ENCODE data around the gene GNG4.
"Not testable (repeated sequence)": the region's sequence is repeated elsewhere in the genome, so short reads cannot be mapped to it uniquely, and the experiment has no call there.

GNG4 gene

DNA sequence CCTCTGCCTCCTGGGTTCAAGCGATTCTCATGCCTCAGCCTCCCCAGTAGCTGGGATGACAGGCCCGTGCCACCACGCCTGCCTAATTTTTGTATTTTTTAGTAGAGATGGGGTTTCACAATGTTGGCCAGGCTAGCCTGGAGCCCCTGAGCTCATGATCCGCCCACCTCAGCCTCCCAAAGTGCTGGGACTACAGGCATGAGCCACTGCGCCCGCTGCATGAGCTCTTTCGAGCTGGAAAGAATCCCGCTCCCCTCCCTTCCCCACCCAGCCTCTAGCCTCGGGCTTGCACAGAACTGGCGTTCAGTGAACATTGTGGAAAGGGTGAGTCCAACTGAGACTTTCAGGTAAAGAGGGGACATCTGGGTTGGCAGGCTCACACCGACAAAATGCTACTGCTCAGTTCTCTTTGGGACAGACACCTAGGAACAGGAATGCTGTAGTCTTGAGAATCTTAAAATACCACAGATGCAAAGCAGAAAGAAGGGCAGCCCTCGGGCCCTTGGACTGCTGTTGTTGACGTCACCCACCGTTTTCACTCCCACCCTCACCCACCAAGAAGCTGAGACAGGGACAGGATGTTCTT lies 9.7 kb upstream of the GNG4 start:
- no peak overlapping the region for H3K4me3 ChIP-seq (ENCODE audit: low read length)
- no peak for TF ChIP-seq ZNF274 (IDR thresholded peaks at IDR 0.05; ENCODE audit: low read depth, low read length)

GRCh38 chr1:235657747-235658526 lies 8.4 kb upstream of the GNG4 start:
- TF ChIP-seq ZNF274 (IDR thresholded peaks at IDR 0.05; ENCODE audit: low read depth, low read length), result no peak
- no peak overlapping the region for H3K4me3 ChIP-seq (ENCODE audit: low read length)

GRCh38 chr1:235657269-235657668 lies 7.7 kb upstream of the GNG4 start:
- no peak overlapping the region for H3K4me3 ChIP-seq (ENCODE audit: low read length)
- TF ChIP-seq ZNF274 (IDR thresholded peaks at IDR 0.05; ENCODE audit: low read depth, low read length), result no peak

DNA sequence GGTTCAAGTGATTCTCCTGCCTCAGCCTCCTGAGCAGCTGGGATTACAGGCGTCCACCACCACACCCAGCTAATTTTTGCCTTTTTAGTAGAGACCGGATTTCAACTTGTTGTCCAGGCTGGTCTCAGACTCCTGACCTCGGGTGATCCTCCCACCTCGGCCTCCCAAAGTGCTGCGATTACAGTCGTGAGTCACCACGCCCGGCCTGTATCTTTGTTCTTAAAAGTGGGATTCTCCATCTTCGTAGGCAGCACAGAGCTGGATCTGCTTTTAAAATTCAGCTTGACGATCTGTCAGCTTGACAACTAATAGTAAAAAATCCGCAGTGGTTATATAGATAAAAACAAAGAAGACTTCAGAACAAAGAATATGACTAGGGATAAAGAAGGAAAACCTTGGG lies 2.8 kb upstream of the GNG4 start:
- no peak for TF ChIP-seq ZNF274 (IDR thresholded peaks at IDR 0.05; ENCODE audit: low read depth, low read length)

DNA sequence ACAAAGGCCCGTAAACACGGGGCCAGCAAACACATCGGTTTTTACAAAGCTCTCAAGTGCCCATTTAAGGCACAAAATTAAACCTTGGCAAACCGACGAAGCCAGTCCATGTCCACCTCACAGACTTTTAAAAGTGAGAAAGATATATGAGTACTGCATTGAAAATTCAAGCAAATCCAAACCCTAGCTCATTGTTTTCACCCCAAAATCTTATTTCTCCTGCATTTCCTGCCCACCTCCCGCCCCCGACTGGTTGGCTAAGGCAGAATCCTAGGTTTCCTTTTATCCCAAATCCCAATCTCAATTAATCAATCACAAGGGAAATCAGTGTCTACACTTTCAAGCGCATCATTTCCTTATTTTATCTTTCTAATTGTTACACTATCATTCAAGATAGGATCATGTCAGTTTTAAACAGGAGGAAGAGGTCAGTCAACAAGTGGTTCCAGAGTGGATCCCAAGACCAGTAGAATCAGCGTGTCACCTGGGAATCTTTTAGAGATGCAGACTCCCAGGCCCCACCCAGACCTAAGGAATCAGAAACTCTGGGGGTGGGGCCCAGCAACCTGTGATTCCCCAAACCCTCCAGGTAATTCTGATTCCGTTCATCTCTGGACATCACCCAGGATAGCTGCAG lies 1.7 kb upstream of the GNG4 start:
- no peak overlapping the region for H3K4me3 ChIP-seq (ENCODE audit: low read length)
- TF ChIP-seq ZNF274 (IDR thresholded peaks at IDR 0.05; ENCODE audit: low read depth, low read length), result no peak

More for the DNA sequence above, 2.8 kb upstream of the GNG4 start:
- no peak overlapping the region for H3K4me3 ChIP-seq (ENCODE audit: low read length)

DNA sequence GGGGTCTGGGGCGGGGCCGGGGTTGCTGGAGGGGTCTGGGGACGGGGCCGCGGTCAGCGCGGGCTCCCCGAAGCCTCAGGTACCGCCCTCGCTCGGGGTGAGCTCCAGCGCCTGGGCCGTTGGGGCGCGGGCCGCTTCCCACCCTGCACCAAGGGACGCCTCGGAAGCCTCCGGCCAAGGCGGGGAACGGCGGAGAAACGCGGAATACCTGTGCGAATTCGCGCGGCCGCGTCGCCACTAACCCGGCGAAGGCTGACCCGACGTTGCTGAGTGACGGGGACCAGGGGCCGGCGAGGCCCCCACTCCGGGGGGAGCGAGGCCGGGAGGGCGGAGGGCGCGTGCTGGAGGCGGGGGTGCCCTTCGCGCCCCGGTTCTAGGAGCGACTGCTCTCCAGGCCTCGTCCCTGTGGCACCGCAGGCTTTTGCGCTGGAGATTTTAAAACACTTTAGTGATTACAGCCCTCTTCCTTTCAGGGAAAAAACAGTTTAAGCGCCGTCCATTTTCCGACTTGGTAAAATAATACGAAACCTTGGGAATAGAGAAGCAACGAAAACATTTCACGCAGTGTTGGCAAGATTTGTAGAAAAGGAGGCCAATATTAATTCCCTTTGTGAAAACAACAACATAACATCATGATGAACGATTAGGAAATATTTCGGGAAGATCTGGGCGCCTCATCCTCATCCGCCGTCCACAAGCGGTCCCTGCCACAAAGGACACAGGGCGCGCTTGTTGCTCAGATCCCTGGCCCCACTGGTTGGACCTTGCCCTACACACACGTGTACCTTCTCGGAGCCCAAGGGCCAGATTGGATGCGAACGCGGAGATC lies 971 bp upstream of the GNG4 start:
- H3K4me3 ChIP-seq (ENCODE audit: low read length), result peak overlapping the region; percentile 11; the same call in 1 of the 2 replicates
- no peak for TF ChIP-seq ZNF274 (IDR thresholded peaks at IDR 0.05; ENCODE audit: low read depth, low read length)

DNA sequence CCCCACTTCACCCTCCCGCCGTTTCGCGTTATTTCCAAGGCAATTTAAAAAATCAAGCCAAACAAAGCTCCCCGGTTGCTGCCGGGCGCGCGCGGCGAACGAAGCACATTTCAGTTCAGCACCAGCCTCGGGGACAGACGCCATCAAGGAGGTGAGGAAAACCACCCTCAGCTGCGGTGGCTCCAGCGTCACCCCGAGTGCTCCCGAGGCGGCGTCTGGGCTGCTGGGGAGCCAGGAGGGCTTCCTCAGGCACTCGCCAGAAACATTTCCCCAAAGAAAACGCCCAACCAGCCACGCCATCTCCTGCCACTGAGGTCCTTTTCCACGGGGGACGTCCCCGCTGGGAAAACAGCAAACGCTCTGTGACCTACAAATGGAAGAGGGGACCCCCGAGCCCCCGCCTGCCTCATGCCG lies 623 bp downstream of the GNG4 start:
- no peak for TF ChIP-seq ZNF274 (IDR thresholded peaks at IDR 0.05; ENCODE audit: low read depth, low read length)
- H3K4me3 ChIP-seq (ENCODE audit: low read length), result peak overlapping the region; percentile 48; the same call in 1 of the 2 replicates

DNA sequence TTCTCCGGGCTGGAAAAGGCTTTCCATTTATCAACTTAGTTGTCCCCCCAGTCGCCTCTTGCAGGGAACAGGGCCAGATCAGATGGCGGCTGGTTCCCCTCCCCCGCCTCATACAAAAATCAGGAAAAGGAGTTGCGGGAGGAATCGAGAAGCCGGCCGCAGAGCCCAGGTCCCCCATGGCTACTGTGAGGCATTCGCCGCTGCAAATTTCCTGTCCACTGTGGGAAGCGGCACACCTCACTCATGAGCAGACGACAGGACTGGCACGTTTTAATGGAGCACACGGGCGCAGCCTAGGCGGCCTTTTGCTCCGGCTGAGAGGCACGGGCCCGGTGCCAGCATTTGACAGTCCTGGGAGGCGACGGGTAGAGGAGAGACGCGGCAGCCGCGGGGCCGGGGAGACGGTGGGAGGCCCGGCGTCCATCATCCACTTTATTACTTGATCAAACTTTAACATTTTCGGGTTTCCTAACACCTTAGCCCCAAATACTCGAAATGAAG lies 1.1 kb downstream of the GNG4 start:
- no peak overlapping the region; the same call in 1 of the 2 replicates for H3K4me3 ChIP-seq (ENCODE audit: low read length)
- no peak for TF ChIP-seq ZNF274 (IDR thresholded peaks at IDR 0.05; ENCODE audit: low read depth, low read length)

DNA sequence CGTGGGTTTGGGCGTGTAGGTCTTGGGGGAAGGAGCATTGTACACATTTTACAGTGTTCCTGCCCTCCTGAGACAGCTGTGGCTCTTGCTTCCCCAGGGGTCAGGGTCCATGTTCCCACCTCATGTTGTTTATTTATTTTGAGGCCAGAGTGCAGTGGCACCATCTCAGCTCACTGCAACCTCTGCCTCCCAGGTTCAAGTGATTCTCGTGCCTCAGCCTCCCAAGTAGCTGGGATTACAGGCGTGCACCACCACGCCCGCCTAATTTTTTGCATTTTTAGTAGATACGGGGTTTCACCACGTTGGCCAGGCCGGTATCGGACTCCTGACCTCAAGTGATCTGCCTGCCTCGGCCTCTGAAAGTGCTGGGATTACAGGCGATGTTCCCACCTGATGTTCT lies 2.0 kb downstream of the GNG4 start:
- H3K4me3 ChIP-seq (ENCODE audit: low read length), result not testable (repeated sequence)

- H3K4me3 ChIP-seq (ENCODE audit: low read length), result no peak overlapping the region
- no peak for TF ChIP-seq ZNF274 (IDR thresholded peaks at IDR 0.05; ENCODE audit: low read depth, low read length)
Observed at GRCh38 chr1:235646463-235646862, 3.1 kb downstream of the GNG4 start.

GRCh38 chr1:235644693-235645305 lies 4.8 kb downstream of the GNG4 start:
- no peak overlapping the region for H3K4me3 ChIP-seq (ENCODE audit: low read length)
- TF ChIP-seq ZNF274 (IDR thresholded peaks at IDR 0.05; ENCODE audit: low read depth, low read length), result no peak

GRCh38 chr1:235643837-235644692 lies 5.5 kb downstream of the GNG4 start:
- no peak for TF ChIP-seq ZNF274 (IDR thresholded peaks at IDR 0.05; ENCODE audit: low read depth, low read length)
- no peak overlapping the region for H3K4me3 ChIP-seq (ENCODE audit: low read length)

DNA sequence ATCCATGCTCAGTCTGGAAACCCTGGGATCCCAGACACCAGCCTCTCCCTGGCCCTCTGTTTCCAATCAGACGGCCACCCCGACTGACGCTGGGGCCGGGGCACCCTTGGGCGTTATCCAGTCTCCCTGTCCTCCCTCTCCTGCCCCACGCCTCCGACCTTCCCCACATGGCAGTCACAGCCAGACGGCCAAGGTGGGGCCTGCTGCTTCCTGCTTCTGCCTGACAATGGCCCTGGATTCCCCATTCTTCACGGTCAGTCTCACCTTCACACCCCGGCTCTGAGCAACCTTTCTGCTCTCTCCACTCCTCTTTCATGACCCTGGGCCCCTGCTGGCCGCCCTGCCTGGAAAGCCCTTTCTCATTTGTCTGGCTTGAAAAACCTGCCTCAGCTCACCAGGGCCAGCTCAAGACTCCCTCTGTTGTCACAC lies 6.6 kb downstream of the GNG4 start:
- no peak overlapping the region for H3K4me3 ChIP-seq (ENCODE audit: low read length)
- no peak for TF ChIP-seq ZNF274 (IDR thresholded peaks at IDR 0.05; ENCODE audit: low read depth, low read length)
